M059J (cell line): ENCODE results near the gene TMEM82. TPM values are rescaled to one million over a fixed set of nuclear protein-coding genes. Genes with fewer than 3 reads are reported as not detected.

Experiments used
- DNase-seq: peaks from one replicate; pipeline ENCODE4 v3.0.0-alpha.2; 2012; ENCODE audit warnings: low read depth
- total RNA-seq: library from RNA; depleted of rRNA; stranded (reverse); fragments of >200 nt; shearing (Covaris generic); gene quantifications from 2 replicates; pipeline ENCODE4 v1.2.3, GENCODE V29; 2014

Gene TMEM82
- total RNA-seq, 1 experiment from 2014 or later: not detected

- no peak for DNase-seq
These were observed 6.8 kb upstream of the TMEM82 start for GRCh38 chr1:15735304-15736037.

GRCh38 chr1:15736038-15736891 lies 6.0 kb upstream of the TMEM82 start, which contains the start of gene SLC25A34:
Gene SLC25A34 (plus strand): TSS chr1:15736258. CDS start chr1:15736486, 228 bp downstream.
- DNase-seq: no peak

GRCh38 chr1:15736892-15737261 lies 5.4 kb upstream of the TMEM82 start:
- DNase-seq: no peak

- DNase-seq: no peak
These were observed 4.7 kb upstream of the TMEM82 start for GRCh38 chr1:15737324-15738319.

- peak; percentile 24 for DNase-seq
These were observed 3.7 kb upstream of the TMEM82 start for GRCh38 chr1:15738416-15739113.

- no peak for DNase-seq
These were observed 3.0 kb upstream of the TMEM82 start for GRCh38 chr1:15739259-15739658.

GRCh38 chr1:15739745-15740144 lies 2.6 kb upstream of the TMEM82 start:
- DNase-seq: peak; percentile 24

- peak; percentile 80 for DNase-seq
These were observed 1.1 kb upstream of the TMEM82 start for GRCh38 chr1:15740924-15741850.

- DNase-seq: no peak
These were observed 1.9 kb downstream of the TMEM82 start for GRCh38 chr1:15744122-15744679.

GRCh38 chr1:15747378-15747777 lies 5.1 kb downstream of the TMEM82 start:
- DNase-seq: no peak

- no peak for DNase-seq
These were observed 6.0 kb downstream of the TMEM82 start for GRCh38 chr1:15748264-15748663.

- DNase-seq: peak; percentile 33
These were observed 6.5 kb downstream of the TMEM82 start for GRCh38 chr1:15748690-15749398.

- DNase-seq: peak; percentile 76
These were observed 7.3 kb downstream of the TMEM82 start for GRCh38 chr1:15749399-15750291.

GRCh38 chr1:15750924-15751323 lies 8.6 kb downstream of the TMEM82 start:
- DNase-seq: no peak

GRCh38 chr1:15751717-15752116 lies 9.4 kb downstream of the TMEM82 start:
- no peak for DNase-seq

GRCh38 chr1:15753776-15754175 lies 11.5 kb downstream of the TMEM82 start:
- no peak for DNase-seq

GRCh38 chr1:15755021-15755645 lies 12.8 kb downstream of the TMEM82 start:
- DNase-seq: no peak
